ENCODE measurements around the gene TEX30. TPM values are rescaled to one million over a fixed set of nuclear protein-coding genes. Genes with fewer than 3 reads are reported as not detected.
"Not testable (repeated sequence)": the region's sequence is repeated elsewhere in the genome, so short reads cannot be mapped to it uniquely, and the experiment has no call there.

TEX30 gene
- total RNA-seq, 1 donor from 2014 or later, result 4.7 TPM

DNA sequence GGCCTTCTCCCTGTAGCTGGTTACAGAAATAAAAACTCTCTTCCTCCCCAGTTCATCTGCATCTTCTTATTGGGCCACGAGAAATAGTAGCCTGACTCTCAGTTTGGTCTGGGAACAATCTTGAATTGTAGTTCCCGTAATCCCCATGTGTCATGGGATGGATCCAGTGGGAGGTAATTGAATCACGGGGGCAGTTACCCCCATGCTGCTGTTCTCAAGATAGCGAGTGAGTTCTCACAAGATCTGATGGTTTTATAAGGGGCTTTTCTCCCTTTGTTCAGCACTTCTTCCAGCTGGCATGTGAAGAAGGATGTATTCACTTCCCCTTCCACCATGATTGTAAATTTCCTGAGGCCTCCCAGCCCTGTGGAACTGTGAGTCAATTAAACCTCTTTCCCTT is 7.1 kb upstream of the TEX30 start:
- H3K36me3 ChIP-seq (ENCODE audit: control insufficient read depth in 3 of 3, insufficient read depth in 3 of 3, low read length in 3 of 3); H3K27ac ChIP-seq (ENCODE audit: low read depth, low read length); H3K27me3 ChIP-seq (ENCODE audit: control insufficient read depth in 3 of 3, insufficient read depth in 3 of 3, low read length in 3 of 3); H3K4me3 ChIP-seq (ENCODE audit: low read length in 3 of 3); H3K9me3 ChIP-seq (ENCODE audit: control insufficient read depth in 3 of 3, low read length in 3 of 3); H3K4me1 ChIP-seq (ENCODE audit: control insufficient read depth in 3 of 3, insufficient read depth in 3 of 3, low read length in 3 of 3); H3K9ac ChIP-seq (ENCODE audit: low read depth in 1 of 3, low read length in 3 of 3): not testable (repeated sequence)

DNA sequence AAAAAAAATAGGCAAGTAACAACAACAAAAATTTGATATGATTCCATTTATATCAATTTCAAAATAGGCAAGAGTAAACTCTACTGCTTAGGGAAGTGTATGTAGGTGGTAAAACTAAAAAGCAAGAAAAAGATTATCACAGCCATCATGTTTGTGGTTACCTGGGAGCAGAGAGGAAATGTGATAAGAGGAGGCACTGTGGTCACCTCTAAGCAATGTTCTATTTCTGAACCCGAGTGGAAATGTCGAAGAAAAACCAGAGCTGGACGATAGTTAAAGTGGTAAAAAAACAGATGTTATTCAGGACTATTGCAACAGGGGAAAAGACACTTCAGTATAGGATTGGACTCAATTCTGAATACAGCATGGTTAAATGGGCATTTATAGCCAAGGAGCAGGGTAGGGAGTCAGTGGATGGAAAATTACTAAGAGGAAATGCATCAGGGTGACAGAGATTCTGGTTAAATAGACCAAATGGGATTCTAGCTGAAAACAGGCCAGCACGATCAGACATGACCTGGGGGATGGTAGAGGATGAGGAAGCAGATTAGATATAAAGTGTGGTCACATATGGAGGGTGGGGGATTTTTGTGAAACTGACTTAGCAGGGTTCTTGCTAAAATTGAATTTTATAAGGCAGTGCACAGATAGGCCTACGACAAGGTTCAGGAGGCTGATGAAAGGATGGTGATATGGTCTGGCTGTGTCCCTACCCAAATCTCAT is 6.0 kb upstream of the TEX30 start:
- H3K27ac ChIP-seq (ENCODE audit: low read depth, low read length), result no peak overlapping the region
- H3K27me3 ChIP-seq (ENCODE audit: control insufficient read depth in 3 of 3, insufficient read depth in 3 of 3, low read length in 3 of 3), result no peaks in the 10 kb centered on the region
- no peak overlapping the region for H3K9ac ChIP-seq (ENCODE audit: low read depth in 1 of 3, low read length in 3 of 3)
- no peak overlapping the region for H3K4me3 ChIP-seq (ENCODE audit: low read length in 3 of 3)
- H3K4me1 ChIP-seq (ENCODE audit: control insufficient read depth in 3 of 3, insufficient read depth in 3 of 3, low read length in 3 of 3), result no peaks in the 10 kb centered on the region
- H3K9me3 ChIP-seq (ENCODE audit: control insufficient read depth in 3 of 3, low read length in 3 of 3), result no peaks in the 10 kb centered on the region
- H3K36me3 ChIP-seq (ENCODE audit: control insufficient read depth in 3 of 3, insufficient read depth in 3 of 3, low read length in 3 of 3), result peaks cover 0 to 1% (median 0%) of the 10 kb centered on the region in 3 donors

DNA sequence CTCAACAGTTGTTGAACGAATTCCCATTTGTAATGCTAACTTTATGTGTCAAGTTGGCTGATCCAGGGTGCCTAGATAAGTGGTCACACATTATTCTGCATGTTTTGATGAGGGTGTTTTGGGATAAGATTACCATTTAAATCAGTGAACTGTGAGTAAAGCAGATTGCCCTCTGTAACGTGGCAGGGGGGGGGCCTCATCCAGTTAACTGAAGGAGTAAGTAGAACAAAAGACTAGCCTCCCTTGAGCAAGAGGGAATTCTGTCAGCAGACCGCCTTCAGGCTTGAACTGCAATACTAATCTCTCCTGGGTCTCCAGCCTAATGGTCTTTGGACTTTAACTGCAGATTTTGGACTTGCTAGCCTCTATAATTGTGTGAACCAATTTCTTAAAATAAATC is 4.2 kb upstream of the TEX30 start:
- H3K9me3 ChIP-seq (ENCODE audit: control insufficient read depth in 3 of 3, low read length in 3 of 3), result no peaks in the 10 kb centered on the region
- H3K4me1 ChIP-seq (ENCODE audit: control insufficient read depth in 3 of 3, insufficient read depth in 3 of 3, low read length in 3 of 3), result peaks cover 5 to 14% (median 6%) of the 10 kb centered on the region in 3 donors
- no peak overlapping the region for H3K27ac ChIP-seq (ENCODE audit: low read depth, low read length)
- H3K27me3 ChIP-seq (ENCODE audit: control insufficient read depth in 3 of 3, insufficient read depth in 3 of 3, low read length in 3 of 3), result no peaks in the 10 kb centered on the region
- H3K36me3 ChIP-seq (ENCODE audit: control insufficient read depth in 3 of 3, insufficient read depth in 3 of 3, low read length in 3 of 3), result no peaks in the 10 kb centered on the region
- H3K4me3 ChIP-seq (ENCODE audit: low read length in 3 of 3), result no peak overlapping the region
- no peak overlapping the region for H3K9ac ChIP-seq (ENCODE audit: low read depth in 1 of 3, low read length in 3 of 3)

DNA sequence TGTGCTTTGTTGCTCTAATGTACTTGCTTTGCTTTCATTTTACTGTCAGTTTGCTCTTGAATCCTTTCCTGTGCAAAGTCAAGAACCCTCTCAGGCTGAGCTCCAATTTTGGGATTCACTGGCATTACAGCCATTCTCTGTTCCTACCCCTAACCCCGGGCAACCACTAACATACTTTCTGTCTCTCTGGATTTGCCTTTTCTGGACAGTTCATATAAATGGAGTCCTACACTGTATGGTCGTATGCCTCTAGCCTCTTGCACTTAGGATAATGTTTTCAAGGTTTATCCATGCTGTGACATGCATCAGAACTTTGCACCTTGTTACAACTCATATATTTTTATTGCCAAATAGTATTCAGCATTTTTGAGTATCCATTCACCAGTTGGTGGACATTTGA is 2.7 kb upstream of the TEX30 start:
- no peak overlapping the region for H3K27ac ChIP-seq (ENCODE audit: low read depth, low read length)
- no peak overlapping the region for H3K9ac ChIP-seq (ENCODE audit: low read depth in 1 of 3, low read length in 3 of 3)
- H3K36me3 ChIP-seq (ENCODE audit: control insufficient read depth in 3 of 3, insufficient read depth in 3 of 3, low read length in 3 of 3), result no peaks in the 10 kb centered on the region
- H3K4me3 ChIP-seq (ENCODE audit: low read length in 3 of 3), result no peak overlapping the region
- no peaks in the 10 kb centered on the region for H3K27me3 ChIP-seq (ENCODE audit: control insufficient read depth in 3 of 3, insufficient read depth in 3 of 3, low read length in 3 of 3)
- H3K9me3 ChIP-seq (ENCODE audit: control insufficient read depth in 3 of 3, low read length in 3 of 3), result no peaks in the 10 kb centered on the region
- H3K4me1 ChIP-seq (ENCODE audit: control insufficient read depth in 3 of 3, insufficient read depth in 3 of 3, low read length in 3 of 3), result peaks cover 5 to 20% (median 6%) of the 10 kb centered on the region in 3 donors

DNA sequence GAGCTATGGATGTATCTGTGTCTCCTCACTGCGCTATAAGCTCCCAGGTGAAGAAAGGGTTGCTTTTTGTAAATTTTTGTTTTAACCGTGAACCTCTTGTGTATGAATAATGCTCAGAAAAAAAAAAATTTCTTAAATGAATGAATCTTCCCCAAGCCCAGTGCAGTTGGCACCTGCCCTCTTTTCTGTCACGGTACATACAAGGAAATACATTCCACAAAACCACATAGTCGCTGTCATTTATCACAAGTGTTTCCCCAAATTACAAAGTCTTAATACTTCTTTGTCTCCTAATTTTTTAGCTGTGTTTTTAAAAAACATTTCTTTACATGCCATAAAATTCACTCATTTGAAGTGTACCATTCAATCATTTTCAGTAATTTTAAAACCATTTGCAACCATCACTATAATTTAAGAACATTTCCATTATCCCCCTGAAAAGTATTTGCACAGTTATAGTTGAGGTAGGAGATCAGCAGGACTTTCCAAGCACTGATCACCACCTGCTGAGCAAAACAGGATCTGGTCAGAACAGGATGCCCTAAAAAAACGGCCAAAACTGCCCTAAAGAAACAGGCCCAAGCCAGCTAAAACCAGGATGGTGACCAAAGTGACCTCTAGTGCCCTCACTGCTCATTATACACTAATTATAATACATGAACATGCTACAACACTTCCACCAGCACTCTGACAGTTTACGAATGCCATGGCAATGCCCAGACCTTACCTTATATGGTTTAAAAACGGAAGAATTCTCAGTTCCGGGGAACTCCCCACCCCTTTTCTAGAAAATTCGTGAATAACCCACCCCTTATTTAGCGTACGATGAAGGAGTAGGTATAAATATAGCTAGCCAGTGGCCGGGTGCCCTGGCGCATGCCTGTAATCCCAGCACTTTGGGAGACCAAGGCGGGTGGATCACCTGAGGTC is 1.3 kb upstream of the TEX30 start:
- Histone ChIP-seq H3K36me3 (ENCODE audit: control insufficient read depth in 3 of 3, insufficient read depth in 3 of 3, low read length in 3 of 3) (no peaks in the 10 kb centered on the region), H3K27ac (ENCODE audit: low read depth, low read length) (no peak overlapping the region), H3K4me1 (ENCODE audit: control insufficient read depth in 3 of 3, insufficient read depth in 3 of 3, low read length in 3 of 3) (peaks cover 5 to 20% (median 6%) of the 10 kb centered on the region in 3 donors), H3K27me3 (ENCODE audit: control insufficient read depth in 3 of 3, insufficient read depth in 3 of 3, low read length in 3 of 3) (no peaks in the 10 kb centered on the region), H3K9me3 (ENCODE audit: control insufficient read depth in 3 of 3, low read length in 3 of 3) (no peaks in the 10 kb centered on the region), H3K9ac (ENCODE audit: low read depth in 1 of 3, low read length in 3 of 3) (no peak overlapping the region), H3K4me3 (ENCODE audit: low read length in 3 of 3) (peak overlapping the region in 1 of 3 donors; percentile 9)

DNA sequence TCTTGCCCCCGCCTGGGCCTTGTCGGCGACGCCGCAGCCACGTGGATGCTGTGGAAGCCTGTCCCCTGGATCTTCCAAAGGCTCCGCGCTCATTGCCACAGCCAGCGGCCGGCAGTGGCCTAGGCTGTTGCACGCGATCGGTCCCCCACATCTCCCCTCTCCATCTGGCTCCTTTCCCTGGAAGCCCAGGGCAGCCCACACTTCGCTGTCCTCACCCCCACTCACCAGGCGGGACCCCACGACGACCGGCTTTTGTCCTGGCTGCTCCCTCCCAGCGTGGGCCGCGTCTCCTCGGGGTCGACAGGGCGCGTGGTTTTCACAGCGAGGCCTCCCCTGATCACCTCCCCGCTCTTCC is 605 bp upstream of the TEX30 start:
- no peaks in the 10 kb centered on the region for H3K36me3 ChIP-seq (ENCODE audit: control insufficient read depth in 3 of 3, insufficient read depth in 3 of 3, low read length in 3 of 3)
- H3K9ac ChIP-seq (ENCODE audit: low read depth in 1 of 3, low read length in 3 of 3), result peak overlapping the region; percentile 83 to 88 (median 85)
- H3K27me3 ChIP-seq (ENCODE audit: control insufficient read depth in 3 of 3, insufficient read depth in 3 of 3, low read length in 3 of 3), result no peaks in the 10 kb centered on the region
- H3K9me3 ChIP-seq (ENCODE audit: control insufficient read depth in 3 of 3, low read length in 3 of 3), result no peaks in the 10 kb centered on the region
- H3K4me1 ChIP-seq (ENCODE audit: control insufficient read depth in 3 of 3, insufficient read depth in 3 of 3, low read length in 3 of 3), result peaks cover 5 to 20% (median 6%) of the 10 kb centered on the region in 3 donors
- H3K27ac ChIP-seq (ENCODE audit: low read depth, low read length), result peak overlapping the region; percentile 82
- H3K4me3 ChIP-seq (ENCODE audit: low read length in 3 of 3), result peak overlapping the region; percentile 79 to 90 (median 89)

DNA sequence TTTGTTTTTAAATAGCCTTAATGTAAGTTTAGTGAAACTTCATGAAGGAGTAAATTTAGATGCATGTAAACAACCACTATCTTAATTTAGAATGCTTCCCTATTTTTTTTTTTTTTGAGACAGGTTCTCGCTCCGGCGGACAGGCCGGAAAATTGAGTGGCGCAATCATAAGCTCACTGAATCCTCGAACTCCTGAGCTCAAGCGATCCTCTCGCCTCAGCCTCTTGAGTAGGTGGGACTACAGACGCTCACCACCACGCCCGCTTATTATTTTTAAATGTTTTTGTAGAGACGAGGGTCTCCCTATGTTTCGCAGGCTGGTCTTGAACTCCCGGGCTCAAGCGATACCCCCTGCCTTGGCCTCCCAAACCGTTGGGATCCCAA is 1.6 kb downstream of the TEX30 start:
- Histone ChIP-seq H3K27me3 (ENCODE audit: control insufficient read depth in 3 of 3, insufficient read depth in 3 of 3, low read length in 3 of 3) (no peaks in the 10 kb centered on the region), H3K9me3 (ENCODE audit: control insufficient read depth in 3 of 3, low read length in 3 of 3) (no peaks in the 10 kb centered on the region), H3K4me3 (ENCODE audit: low read length in 3 of 3) (peak overlapping the region in 1 of 3 donors; percentile 79), H3K4me1 (ENCODE audit: control insufficient read depth in 3 of 3, insufficient read depth in 3 of 3, low read length in 3 of 3) (peaks cover 5 to 20% (median 6%) of the 10 kb centered on the region in 3 donors), H3K27ac (ENCODE audit: low read depth, low read length) (no peak overlapping the region), H3K36me3 (ENCODE audit: control insufficient read depth in 3 of 3, insufficient read depth in 3 of 3, low read length in 3 of 3) (peaks cover 0 to 4% (median 0%) of the 10 kb centered on the region in 3 donors), H3K9ac (ENCODE audit: low read depth in 1 of 3, low read length in 3 of 3) (no peak overlapping the region)

DNA sequence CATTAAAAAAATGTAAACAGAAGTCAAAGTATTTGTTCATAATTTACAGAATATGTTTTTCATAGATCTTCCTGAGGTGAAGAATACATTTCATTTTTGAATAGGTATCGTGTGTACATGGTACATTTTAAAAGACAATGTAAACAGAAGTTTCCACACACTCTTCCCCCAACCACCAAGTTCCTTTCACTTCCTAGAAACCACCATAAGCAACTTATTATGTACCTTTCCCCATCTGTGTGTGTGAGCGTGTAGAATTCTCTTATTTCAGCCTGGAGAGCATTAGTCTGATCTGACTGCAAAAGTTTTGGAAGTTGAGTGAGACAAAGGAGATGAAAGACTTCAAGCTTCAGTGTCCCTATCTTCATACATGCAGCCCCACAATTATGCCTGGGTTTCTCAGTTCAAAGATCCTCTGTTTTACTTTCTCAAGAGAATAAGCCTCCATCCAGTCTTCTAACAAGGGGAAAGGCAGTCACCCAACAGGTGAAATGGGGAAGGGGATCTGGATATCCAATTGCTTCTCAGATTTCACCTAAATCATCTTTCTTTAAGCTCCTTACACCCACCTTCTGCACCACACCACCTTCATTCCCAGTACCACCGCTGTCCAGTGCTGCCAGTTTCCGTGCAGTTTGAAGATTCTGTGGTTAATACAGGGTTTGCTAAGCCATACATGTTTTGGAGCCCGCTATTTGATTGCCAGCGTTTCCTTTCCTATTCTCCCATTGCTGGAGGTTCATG is 2.1 kb downstream of the TEX30 start:
- H3K36me3 ChIP-seq (ENCODE audit: control insufficient read depth in 3 of 3, insufficient read depth in 3 of 3, low read length in 3 of 3), result peaks cover 0 to 5% (median 0%) of the 10 kb centered on the region in 3 donors
- no peaks in the 10 kb centered on the region for H3K27me3 ChIP-seq (ENCODE audit: control insufficient read depth in 3 of 3, insufficient read depth in 3 of 3, low read length in 3 of 3)
- H3K4me1 ChIP-seq (ENCODE audit: control insufficient read depth in 3 of 3, insufficient read depth in 3 of 3, low read length in 3 of 3), result peaks cover 5 to 20% (median 6%) of the 10 kb centered on the region in 3 donors
- no peak overlapping the region for H3K9ac ChIP-seq (ENCODE audit: low read depth in 1 of 3, low read length in 3 of 3)
- no peak overlapping the region for H3K27ac ChIP-seq (ENCODE audit: low read depth, low read length)
- H3K4me3 ChIP-seq (ENCODE audit: low read length in 3 of 3), result no peak overlapping the region
- no peaks in the 10 kb centered on the region for H3K9me3 ChIP-seq (ENCODE audit: control insufficient read depth in 3 of 3, low read length in 3 of 3)

DNA sequence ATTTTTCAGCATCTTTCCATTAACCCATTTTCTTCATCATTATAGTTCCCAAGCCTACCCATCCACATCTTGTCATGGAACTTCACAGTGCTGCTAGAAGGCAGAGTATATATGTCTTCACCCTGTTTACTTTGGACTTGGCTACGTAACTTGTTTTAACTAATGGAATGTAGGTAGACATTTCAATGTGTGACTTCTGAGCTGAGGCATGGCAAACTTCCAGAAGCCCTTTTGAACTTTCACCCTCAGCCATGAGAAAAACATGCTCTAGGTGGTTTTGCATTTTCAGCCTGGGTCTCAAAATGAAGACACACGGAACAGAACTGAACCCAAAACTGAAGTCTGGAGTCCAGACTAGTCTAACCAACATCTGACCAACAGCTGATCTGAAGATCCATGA is 3.2 kb downstream of the TEX30 start:
- Histone ChIP-seq H3K4me3 (ENCODE audit: low read length in 3 of 3) (no peak overlapping the region), H3K27me3 (ENCODE audit: control insufficient read depth in 3 of 3, insufficient read depth in 3 of 3, low read length in 3 of 3) (no peaks in the 10 kb centered on the region), H3K27ac (ENCODE audit: low read depth, low read length) (no peak overlapping the region), H3K4me1 (ENCODE audit: control insufficient read depth in 3 of 3, insufficient read depth in 3 of 3, low read length in 3 of 3) (peaks cover 5 to 20% (median 6%) of the 10 kb centered on the region in 3 donors), H3K36me3 (ENCODE audit: control insufficient read depth in 3 of 3, insufficient read depth in 3 of 3, low read length in 3 of 3) (peaks cover 0 to 7% (median 3%) of the 10 kb centered on the region in 3 donors), H3K9me3 (ENCODE audit: control insufficient read depth in 3 of 3, low read length in 3 of 3) (no peaks in the 10 kb centered on the region), H3K9ac (ENCODE audit: low read depth in 1 of 3, low read length in 3 of 3) (no peak overlapping the region)

Data from skeletal muscle tissue (tissue), 4 donors.